Measurements from ENCODE around the gene ABCA2.

DNA sequence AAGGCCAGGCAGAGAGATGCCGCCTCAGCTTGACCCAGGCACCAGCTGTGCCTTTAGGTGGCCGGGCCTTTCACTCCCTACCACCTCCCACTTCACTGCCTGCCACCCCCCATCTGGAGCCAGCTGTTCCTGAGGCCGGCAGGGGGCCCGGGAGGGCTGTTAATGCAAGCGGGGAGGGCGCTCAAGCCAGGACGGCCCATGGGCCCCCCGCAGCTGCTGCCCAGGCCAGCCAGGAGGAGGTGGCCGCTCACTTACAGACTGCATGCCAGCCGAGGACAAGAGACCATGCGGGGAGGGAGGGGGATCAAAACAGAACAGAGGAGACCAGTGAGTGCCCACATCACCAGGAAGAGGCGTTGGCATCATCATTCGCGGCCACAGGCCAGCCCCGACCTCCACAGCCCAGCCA is 4.5 kb downstream of the ABCA2 start:
- TF ChIP-seq POLR2A (IDR thresholded peaks at IDR 0.05) (no peak), EP300 (IDR thresholded peaks at IDR 0.05) (no peak)
- TF ChIP-seq, protein P1, sequence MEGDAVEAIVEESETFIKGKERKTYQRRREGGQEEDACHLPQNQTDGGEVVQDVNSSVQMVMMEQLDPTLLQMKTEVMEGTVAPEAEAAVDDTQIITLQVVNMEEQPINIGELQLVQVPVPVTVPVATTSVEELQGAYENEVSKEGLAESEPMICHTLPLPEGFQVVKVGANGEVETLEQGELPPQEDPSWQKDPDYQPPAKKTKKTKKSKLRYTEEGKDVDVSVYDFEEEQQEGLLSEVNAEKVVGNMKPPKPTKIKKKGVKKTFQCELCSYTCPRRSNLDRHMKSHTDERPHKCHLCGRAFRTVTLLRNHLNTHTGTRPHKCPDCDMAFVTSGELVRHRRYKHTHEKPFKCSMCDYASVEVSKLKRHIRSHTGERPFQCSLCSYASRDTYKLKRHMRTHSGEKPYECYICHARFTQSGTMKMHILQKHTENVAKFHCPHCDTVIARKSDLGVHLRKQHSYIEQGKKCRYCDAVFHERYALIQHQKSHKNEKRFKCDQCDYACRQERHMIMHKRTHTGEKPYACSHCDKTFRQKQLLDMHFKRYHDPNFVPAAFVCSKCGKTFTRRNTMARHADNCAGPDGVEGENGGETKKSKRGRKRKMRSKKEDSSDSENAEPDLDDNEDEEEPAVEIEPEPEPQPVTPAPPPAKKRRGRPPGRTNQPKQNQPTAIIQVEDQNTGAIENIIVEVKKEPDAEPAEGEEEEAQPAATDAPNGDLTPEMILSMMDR (IDR thresholded peaks at IDR 0.05) = no peak
